Kidney (tissue), 14 donors: ENCODE results near the gene F3. TPM values are rescaled to one million over a fixed set of nuclear protein-coding genes. Genes with fewer than 3 reads are reported as not detected.

Source experiments
- DNase-seq, 5 donors: peaks; one replicate each; pipeline ENCODE4 v3.0.0-alpha.2; 2013 to 2020
- FAIRE-seq: peaks from 2 replicates; lab custom pipeline; 2012; peaks lifted over from hg19 to GRCh38; lab: Jason Lieb, UNC
- H3K27ac ChIP-seq, 2 donors: one replicate each; pipeline ENCODE4 v1.7.0; 2013; ENCODE audit warnings: low read depth in 2 of 2, low read length in 2 of 2, inconsistent platforms in 1 of 2
- H3K27me3 ChIP-seq: one replicate; pipeline ENCODE4 v1.7.1; 2013; ENCODE audit warnings: low read length, inconsistent platforms; ENCODE audit not compliant: control insufficient read depth, insufficient read depth
- H3K36me3 ChIP-seq, 3 donors: one replicate each; pipeline versions ENCODE4 v1.7.0 to v1.7.1; 2013; ENCODE audit warnings: low read length in 3 of 3, control low read depth in 1 of 3, inconsistent platforms in 1 of 3; ENCODE audit not compliant: insufficient read depth in 3 of 3, control insufficient read depth in 2 of 3
- H3K4me1 ChIP-seq, 3 donors: one replicate each; pipeline versions ENCODE4 v1.7.0 to v1.7.1; 2013; ENCODE audit warnings: low read length in 3 of 3, inconsistent platforms in 1 of 3, low read depth in 1 of 3; ENCODE audit not compliant: control insufficient read depth in 2 of 3, insufficient read depth in 2 of 3
- H3K4me3 ChIP-seq, 3 donors: one replicate each; pipeline versions ENCODE4 v1.7.0 to v1.8.1; 2013; ENCODE audit warnings: low read length in 3 of 3, control low read depth in 1 of 3, inconsistent platforms in 1 of 3
- H3K9ac ChIP-seq, 3 donors: one replicate each; pipeline versions ENCODE4 v1.7.0 to v1.7.1; 2013; ENCODE audit warnings: low read length in 3 of 3, control low read depth in 1 of 3, inconsistent platforms in 1 of 3
- H3K9me3 ChIP-seq, 3 donors: one replicate each; pipeline versions ENCODE4 v1.7.0 to v1.7.1; 2013; ENCODE audit warnings: low read length in 3 of 3, control low read depth in 1 of 3, inconsistent platforms in 1 of 3; ENCODE audit not compliant: control insufficient read depth in 2 of 3, insufficient read depth in 1 of 3
- CTCF ChIP-seq: IDR thresholded peaks from 3 replicates; pipeline ENCODE4 v1.5.1; 2012; ENCODE audit warnings: mild to moderate bottlenecking, moderate library complexity, borderline replicate concordance; ENCODE audit not compliant: insufficient read depth; ENCODE audit errors: extremely low read depth
- intact Hi-C: fragments of 100-400 bp; cut with DNase I; formaldehyde crosslinking; loops from one replicate; pipeline ENCODE4 v1.11.1; 2022
- polyA plus RNA-seq: library from polyadenylated mRNA; stranded (reverse); fragments of 350-450 nt; fragmentation: Illumina TruSeq; extraction: RNeasy Lipid Tissue Mini Kit (QIAGEN cat#74804); gene quantifications from one replicate; pipeline ENCODE4 v1.2.3, GENCODE V29; 2014; ENCODE audit warnings: low read depth, low replicate concordance; ENCODE audit not compliant: insufficient read depth
- total RNA-seq: library from RNA; stranded (reverse); fragmentation: NEBNext Ultra II Directional; extraction: Animal tissue kit (Norgen Biotek cat#: 25700); gene quantifications from one replicate; pipeline ENCODE4 v1.2.1, GENCODE V29; 2021
- donor health status: control.
- donor health status: control.
- donor health status: control.
- donor health status: control.
- donor health status: control.
- donor health status: DM: yes; HTN: yes; CAD: no.
- donor health status: Normal renal cell carcinoma (clear cell type).

Gene F3
- total and polyA plus RNA-seq, 2 donors from 2014 or later, result 8.8 to 19.0 TPM

GRCh38 chr1:94550800-94551241, 9.3 kb upstream of the F3 start:
- no peak overlapping the region for H3K9ac ChIP-seq

GRCh38 chr1:94550396-94550795, 8.8 kb upstream of the F3 start:
- no peaks in the 10 kb centered on the region for H3K9me3 ChIP-seq
- no peak overlapping the region for H3K9ac ChIP-seq
- TF ChIP-seq CTCF, result no peak
- intact Hi-C loops, result no loop called here
- no peak overlapping the region for H3K4me3 ChIP-seq
- DNase-seq (no peak), FAIRE-seq (no peak)
- H3K36me3 ChIP-seq, result no peaks in the 10 kb centered on the region
- peaks cover 0 to 4% (median 0%) of the 10 kb centered on the region in 3 donors for H3K4me1 ChIP-seq
- H3K27ac ChIP-seq, result no peak overlapping the region
- H3K27me3 ChIP-seq, result no peaks in the 10 kb centered on the region

More at GRCh38 chr1:94550800-94551241, 9.3 kb upstream of the F3 start:
- Histone ChIP-seq H3K27ac (no peak overlapping the region), H3K4me1 (peaks cover 0 to 4% (median 0%) of the 10 kb centered on the region in 3 donors), H3K9me3 (no peaks in the 10 kb centered on the region), H3K4me3 (no peak overlapping the region), H3K27me3 (no peaks in the 10 kb centered on the region), H3K36me3 (no peaks in the 10 kb centered on the region)
- FAIRE-seq, result no peak
- TF ChIP-seq CTCF, result no peak
- peak in 2 of 5 donors; percentile 55 to 67 for DNase-seq
- intact Hi-C loops, result no loop called here

GRCh38 chr1:94549706-94550105, 8.1 kb upstream of the F3 start:
- peaks cover 0 to 4% (median 0%) of the 10 kb centered on the region in 3 donors for H3K4me1 ChIP-seq
- no peaks in the 10 kb centered on the region for H3K9me3 ChIP-seq
- TF ChIP-seq CTCF, result no peak
- intact Hi-C loops, result no loop called here
- no peaks in the 10 kb centered on the region for H3K36me3 ChIP-seq
- DNase-seq (no peak), FAIRE-seq (no peak)
- H3K27me3 ChIP-seq, result no peaks in the 10 kb centered on the region
- no peak overlapping the region for H3K9ac ChIP-seq
- no peak overlapping the region for H3K27ac ChIP-seq
- H3K4me3 ChIP-seq, result no peak overlapping the region
